ENCODE data around the gene RGS2. TPM values are rescaled to one million over a fixed set of nuclear protein-coding genes. Genes with fewer than 3 reads are reported as not detected.

The RGS2 gene
- total RNA-seq, 1 experiment from 2014 or later, result 0.50 TPM

GRCh38 chr1:192784397-192784796, 24.4 kb upstream of the RGS2 start:
- Histone ChIP-seq H3K4me1 (replicated peaks; ENCODE audit: insufficient read depth) (no peaks in the 10 kb centered on the region), H3K79me2 (ENCODE audit: low read depth) (no peaks in the 10 kb centered on the region), H3K4me3 (no peak overlapping the region), H2AFZ (no peak overlapping the region), H3F3A (ENCODE audit: insufficient read depth, low read depth) (no peaks in the 10 kb centered on the region), H3K9me3 (ENCODE audit: insufficient read depth, low read depth) (no peaks in the 10 kb centered on the region), H3K4me2 (no peak overlapping the region), H3K27ac (no peak overlapping the region), H3K9me2 (ENCODE audit: insufficient read depth) (0 out of 2 replicates have a peak, but pooled peaks cover 3% of the 10 kb centered on the region), H4K20me1 (ENCODE audit: insufficient read depth) (no peaks in the 10 kb centered on the region), H3K27me3 (ENCODE audit: insufficient read depth, low read depth) (no peaks in the 10 kb centered on the region), H3K36me3 (ENCODE audit: low read depth) (no peaks in the 10 kb centered on the region)
- ChIA-PET POLR2A (ENCODE audit: unreplicated experiment) (interaction anchor here (0.6 kb wide), 1 partner anchor 160 kb away, joined by 3 read pairs; no protein-coding TSS in a partner anchor), CTCF (no interaction called here)
- no peak for TF ChIP-seq EZH2 (IDR thresholded peaks at IDR 0.05; ENCODE audit: low read depth)
- TF ChIP-seq, protein P1, sequence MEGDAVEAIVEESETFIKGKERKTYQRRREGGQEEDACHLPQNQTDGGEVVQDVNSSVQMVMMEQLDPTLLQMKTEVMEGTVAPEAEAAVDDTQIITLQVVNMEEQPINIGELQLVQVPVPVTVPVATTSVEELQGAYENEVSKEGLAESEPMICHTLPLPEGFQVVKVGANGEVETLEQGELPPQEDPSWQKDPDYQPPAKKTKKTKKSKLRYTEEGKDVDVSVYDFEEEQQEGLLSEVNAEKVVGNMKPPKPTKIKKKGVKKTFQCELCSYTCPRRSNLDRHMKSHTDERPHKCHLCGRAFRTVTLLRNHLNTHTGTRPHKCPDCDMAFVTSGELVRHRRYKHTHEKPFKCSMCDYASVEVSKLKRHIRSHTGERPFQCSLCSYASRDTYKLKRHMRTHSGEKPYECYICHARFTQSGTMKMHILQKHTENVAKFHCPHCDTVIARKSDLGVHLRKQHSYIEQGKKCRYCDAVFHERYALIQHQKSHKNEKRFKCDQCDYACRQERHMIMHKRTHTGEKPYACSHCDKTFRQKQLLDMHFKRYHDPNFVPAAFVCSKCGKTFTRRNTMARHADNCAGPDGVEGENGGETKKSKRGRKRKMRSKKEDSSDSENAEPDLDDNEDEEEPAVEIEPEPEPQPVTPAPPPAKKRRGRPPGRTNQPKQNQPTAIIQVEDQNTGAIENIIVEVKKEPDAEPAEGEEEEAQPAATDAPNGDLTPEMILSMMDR (conservative IDR thresholded peaks at IDR 0.05), result no peak
- no TSS peak for BruUV-seq (replicated peaks)
- no peak for DNase-seq
- intact Hi-C loops (cut with micrococcal nuclease; ENCODE audit: unreplicated experiment), result no loop called here

- TF ChIP-seq, protein P1 (conservative IDR thresholded peaks at IDR 0.05), result no peak
- no peak for TF ChIP-seq EZH2 (IDR thresholded peaks at IDR 0.05; ENCODE audit: low read depth)
- no peak overlapping the region for H3K4me2 ChIP-seq
- H3K4me3 ChIP-seq, result no peak overlapping the region
- BruUV-seq (replicated peaks), result no TSS peak
- H3K36me3 ChIP-seq (ENCODE audit: low read depth), result no peaks in the 10 kb centered on the region
- DNase-seq, result no peak
- H4K20me1 ChIP-seq (ENCODE audit: insufficient read depth), result no peaks in the 10 kb centered on the region
- H3K4me1 ChIP-seq (replicated peaks; ENCODE audit: insufficient read depth), result no peaks in the 10 kb centered on the region
- H3K9me3 ChIP-seq (ENCODE audit: insufficient read depth, low read depth), result no peaks in the 10 kb centered on the region
- H3K9me2 ChIP-seq (ENCODE audit: insufficient read depth), result 0 out of 2 replicates have a peak, but pooled peaks cover 3% of the 10 kb centered on the region
- ChIA-PET CTCF (no interaction called here), POLR2A (ENCODE audit: unreplicated experiment) (no interaction called here)
- no peak overlapping the region for H3K27ac ChIP-seq
- intact Hi-C loops (cut with micrococcal nuclease; ENCODE audit: unreplicated experiment), result no loop called here
- H3K27me3 ChIP-seq (ENCODE audit: insufficient read depth, low read depth), result no peaks in the 10 kb centered on the region
- H2AFZ ChIP-seq, result no peak overlapping the region
- no peaks in the 10 kb centered on the region for H3F3A ChIP-seq (ENCODE audit: insufficient read depth, low read depth)
- no peaks in the 10 kb centered on the region for H3K79me2 ChIP-seq (ENCODE audit: low read depth)
These were observed 22.3 kb upstream of the RGS2 start for GRCh38 chr1:192786576-192786975.

DNA sequence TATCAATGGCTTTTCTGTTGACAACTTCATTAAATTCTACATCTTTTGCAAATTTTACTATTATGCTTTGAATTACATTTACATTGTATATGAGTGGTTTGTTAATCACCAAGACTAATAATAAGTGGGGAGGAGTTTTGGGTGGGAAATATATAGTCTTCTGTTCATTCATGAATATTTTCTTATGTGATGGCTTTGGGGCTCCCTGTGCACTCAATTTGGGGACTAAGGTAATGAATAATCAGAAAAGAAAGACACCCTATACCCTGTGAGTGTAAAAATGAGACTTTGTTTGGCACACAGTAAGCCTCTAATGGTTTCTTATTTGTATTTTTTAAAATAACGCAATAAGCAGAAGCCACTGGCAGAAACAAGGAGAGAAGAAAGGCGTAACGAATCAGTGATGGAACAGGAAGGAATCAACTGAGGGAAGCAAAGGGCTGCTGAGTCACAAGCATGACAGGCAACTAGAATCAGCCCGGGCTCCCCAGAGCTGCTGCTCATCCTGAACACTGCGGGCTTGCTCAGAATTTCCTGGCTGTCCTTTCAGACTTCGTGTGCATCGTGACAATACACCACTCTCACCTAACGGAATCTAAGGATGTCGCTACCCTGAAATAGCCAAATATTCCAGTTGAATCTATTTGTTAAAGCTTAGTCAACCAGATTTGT, 20.8 kb upstream of the RGS2 start:
- Histone ChIP-seq H2AFZ (no peak overlapping the region; the same call in 1 of the 2 replicates), H3K27ac (no peak overlapping the region), H4K20me1 (ENCODE audit: insufficient read depth) (no peaks in the 10 kb centered on the region), H3K9me2 (ENCODE audit: insufficient read depth) (0 out of 2 replicates have a peak, but pooled peaks cover 3% of the 10 kb centered on the region), H3K4me3 (no peak overlapping the region), H3K36me3 (ENCODE audit: low read depth) (no peaks in the 10 kb centered on the region), H3K27me3 (ENCODE audit: insufficient read depth, low read depth) (no peaks in the 10 kb centered on the region), H3K9me3 (ENCODE audit: insufficient read depth, low read depth) (no peaks in the 10 kb centered on the region), H3K4me1 (replicated peaks; ENCODE audit: insufficient read depth) (no peaks in the 10 kb centered on the region), H3K4me2 (no peak overlapping the region), H3F3A (ENCODE audit: insufficient read depth, low read depth) (no peaks in the 10 kb centered on the region), H3K79me2 (ENCODE audit: low read depth) (no peaks in the 10 kb centered on the region)
- ChIA-PET CTCF (no interaction called here), POLR2A (ENCODE audit: unreplicated experiment) (interaction anchor here (0.5 kb wide), 1 partner anchor 17 kb away, joined by 4 read pairs; no protein-coding TSS in a partner anchor)
- TF ChIP-seq, protein P1 (conservative IDR thresholded peaks at IDR 0.05), result no peak
- TF ChIP-seq EZH2 (IDR thresholded peaks at IDR 0.05; ENCODE audit: low read depth), result no peak
- BruUV-seq (replicated peaks), result no TSS peak
- no peak for DNase-seq
- intact Hi-C loops (cut with micrococcal nuclease; ENCODE audit: unreplicated experiment), result no loop called here
